Measurements from ENCODE around the gene ATOX1.

Gene ATOX1

GRCh38 chr5:151758141-151758429 is 346 bp downstream of the ATOX1 start:
- Histone ChIP-seq H3K4me3 (ENCODE audit: low read depth, low read length) (peak overlapping the region; percentile 87), H3K27ac (peak overlapping the region; percentile 92), H2AFZ (peak overlapping the region; percentile 100), H3K4me2 (ENCODE audit: low read length) (peak overlapping the region; percentile 80), H3K9ac (peak overlapping the region; percentile 70), H3K36me3 (ENCODE audit: control insufficient read depth, insufficient read depth, low read length) (no peaks in the 10 kb centered on the region), H3K4me1 (peaks cover 20% of the 10 kb centered on the region), H3K9me3 (ENCODE audit: control insufficient read depth, low read length) (no peaks in the 10 kb centered on the region), H3K79me2 (peaks cover 19% of the 10 kb centered on the region), H3K27me3 (ENCODE audit: control insufficient read depth, insufficient read depth, low read length) (no peaks in the 10 kb centered on the region)
- no peak for TF ChIP-seq CTCF (IDR thresholded peaks at IDR 0.05)

DNA sequence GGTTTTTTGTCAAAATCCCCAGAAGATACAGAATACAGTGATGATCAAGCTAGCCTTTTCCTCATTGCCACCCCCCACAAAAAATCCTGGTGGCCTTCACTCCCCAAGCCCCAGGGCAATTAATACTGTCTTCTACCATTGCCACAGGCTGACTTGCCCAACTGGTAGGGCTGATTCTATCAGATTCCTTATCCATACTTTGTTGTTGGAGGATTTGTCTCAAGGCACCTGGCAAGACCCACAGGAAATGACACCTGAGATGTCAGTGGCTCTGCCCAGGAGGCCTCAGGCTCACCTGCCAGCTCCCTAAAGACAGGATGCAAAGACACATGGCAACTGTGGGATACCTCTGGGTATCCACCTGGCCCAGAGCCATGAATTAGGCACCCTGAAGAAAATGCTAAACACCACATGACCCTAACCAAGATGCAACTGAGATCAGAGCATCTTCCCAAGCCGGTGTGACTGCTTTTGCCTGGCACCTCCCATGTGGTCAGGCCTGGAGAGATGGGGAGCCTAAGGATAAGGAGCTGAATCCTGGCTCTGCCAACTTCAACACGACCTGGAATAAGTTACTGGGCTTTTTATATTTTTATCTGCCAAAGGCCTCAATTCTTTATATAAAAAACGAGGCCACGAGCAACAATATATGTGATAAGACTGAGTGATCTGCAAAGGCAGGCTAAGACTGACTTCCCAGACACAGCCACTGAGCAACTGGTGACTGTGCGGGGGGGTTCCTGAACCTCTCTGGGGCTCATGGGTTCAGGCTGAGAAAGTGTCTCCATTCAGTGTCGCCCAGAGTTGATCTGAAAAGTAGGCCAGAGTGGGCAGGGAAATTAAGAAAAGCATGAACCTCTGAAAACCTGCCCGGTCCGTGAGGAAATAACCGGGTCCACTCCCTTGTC is 944 bp downstream of the ATOX1 start:
- Histone ChIP-seq H3K27me3 (ENCODE audit: control insufficient read depth, insufficient read depth, low read length) (no peaks in the 10 kb centered on the region), H3K4me3 (ENCODE audit: low read depth, low read length) (peak overlapping the region; percentile 87), H3K9ac (peak overlapping the region; percentile 70), H3K4me1 (peaks cover 20% of the 10 kb centered on the region), H3K9me3 (ENCODE audit: control insufficient read depth, low read length) (no peaks in the 10 kb centered on the region), H3K79me2 (peaks cover 24% of the 10 kb centered on the region), H3K27ac (peak overlapping the region; percentile 92), H2AFZ (peak overlapping the region; percentile 100), H3K36me3 (ENCODE audit: control insufficient read depth, insufficient read depth, low read length) (no peaks in the 10 kb centered on the region), H3K4me2 (ENCODE audit: low read length) (peak overlapping the region; percentile 80)
- no peak for TF ChIP-seq CTCF (IDR thresholded peaks at IDR 0.05)

- H3K27ac ChIP-seq: peak overlapping the region; percentile 78
- no peaks in the 10 kb centered on the region for H3K36me3 ChIP-seq (ENCODE audit: control insufficient read depth, insufficient read depth, low read length)
- no peaks in the 10 kb centered on the region for H3K9me3 ChIP-seq (ENCODE audit: control insufficient read depth, low read length)
- peak overlapping the region; percentile 2 for H3K4me3 ChIP-seq (ENCODE audit: low read depth, low read length)
- no peak for TF ChIP-seq CTCF (IDR thresholded peaks at IDR 0.05)
- H2AFZ ChIP-seq: no peak overlapping the region
- H3K79me2 ChIP-seq: peaks cover 35% of the 10 kb centered on the region
- peak overlapping the region; percentile 45 for H3K4me2 ChIP-seq (ENCODE audit: low read length)
- no peak overlapping the region for H3K9ac ChIP-seq
- peaks cover 20% of the 10 kb centered on the region for H3K4me1 ChIP-seq
- no peaks in the 10 kb centered on the region for H3K27me3 ChIP-seq (ENCODE audit: control insufficient read depth, insufficient read depth, low read length)
Observed at GRCh38 chr5:151755383-151755782, 3.0 kb downstream of the ATOX1 start.

DNA sequence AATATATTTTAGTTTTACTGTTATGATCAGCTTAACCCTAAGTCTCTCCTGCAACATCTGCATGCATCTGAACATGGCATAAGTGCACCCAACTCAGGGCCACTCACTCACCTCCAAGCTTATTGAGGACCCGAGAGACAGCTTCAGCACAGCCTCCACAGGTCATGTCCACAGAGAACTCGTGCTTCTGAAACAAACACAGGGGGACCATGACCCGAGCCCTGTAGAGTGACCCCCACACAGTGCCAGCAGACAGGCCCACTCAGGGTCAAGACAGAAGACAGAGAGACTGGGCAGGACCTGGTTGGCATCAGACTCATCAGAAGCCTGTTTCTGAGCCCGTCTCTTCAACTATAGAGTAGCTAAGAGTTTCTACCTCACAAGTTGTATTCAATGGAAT is 6.8 kb downstream of the ATOX1 start:
- H3K27ac ChIP-seq: no peak overlapping the region
- no peaks in the 10 kb centered on the region for H3K9me3 ChIP-seq (ENCODE audit: control insufficient read depth, low read length)
- H3K4me3 ChIP-seq (ENCODE audit: low read depth, low read length): no peak overlapping the region
- peaks cover 31% of the 10 kb centered on the region for H3K79me2 ChIP-seq
- H3K27me3 ChIP-seq (ENCODE audit: control insufficient read depth, insufficient read depth, low read length): no peaks in the 10 kb centered on the region
- no peak overlapping the region for H3K4me2 ChIP-seq (ENCODE audit: low read length)
- peaks cover 13% of the 10 kb centered on the region for H3K4me1 ChIP-seq
- no peak for TF ChIP-seq CTCF (IDR thresholded peaks at IDR 0.05)
- H3K9ac ChIP-seq: no peak overlapping the region
- no peaks in the 10 kb centered on the region for H3K36me3 ChIP-seq (ENCODE audit: control insufficient read depth, insufficient read depth, low read length)
- H2AFZ ChIP-seq: no peak overlapping the region

DNA sequence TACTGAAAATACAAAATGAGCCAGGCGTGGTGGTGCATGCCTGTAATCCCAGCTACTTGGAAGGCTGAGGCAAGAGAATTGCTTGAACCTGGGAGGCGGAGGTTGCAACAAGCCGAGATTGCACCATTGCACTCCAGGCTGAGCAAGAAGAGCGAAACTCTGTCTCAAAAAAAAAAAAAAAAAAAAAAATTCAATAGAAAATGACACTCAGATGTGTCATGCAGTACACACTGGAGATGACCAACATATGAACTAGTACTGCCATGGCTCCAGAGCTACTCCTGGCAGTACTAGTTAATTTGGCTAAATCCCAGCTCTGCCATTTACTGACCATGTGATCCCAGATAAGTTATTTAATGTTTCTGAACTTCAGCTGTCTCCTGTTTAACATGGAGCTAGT is 7.3 kb downstream of the ATOX1 start:
- H3K9ac ChIP-seq: no peak overlapping the region
- H3K4me3 ChIP-seq (ENCODE audit: low read depth, low read length): no peak overlapping the region
- no peaks in the 10 kb centered on the region for H3K9me3 ChIP-seq (ENCODE audit: control insufficient read depth, low read length)
- H3K27me3 ChIP-seq (ENCODE audit: control insufficient read depth, insufficient read depth, low read length): no peaks in the 10 kb centered on the region
- no peak overlapping the region for H3K27ac ChIP-seq
- no peak overlapping the region for H2AFZ ChIP-seq
- H3K79me2 ChIP-seq: peaks cover 30% of the 10 kb centered on the region
- H3K36me3 ChIP-seq (ENCODE audit: control insufficient read depth, insufficient read depth, low read length): no peaks in the 10 kb centered on the region
- no peak overlapping the region for H3K4me2 ChIP-seq (ENCODE audit: low read length)
- no peak for TF ChIP-seq CTCF (IDR thresholded peaks at IDR 0.05)
- H3K4me1 ChIP-seq: peaks cover 10% of the 10 kb centered on the region
